Liver (tissue), 9 donors: ENCODE data around the gene ZMYND8. TPM values are rescaled to one million over a fixed set of nuclear protein-coding genes. Genes with fewer than 3 reads are reported as not detected.

ENCODE experiments used
- DNase-seq: peaks from one replicate; pipeline ENCODE4 v3.0.0-alpha.2; 2017; ENCODE audit warnings: low spot score
- H3K27ac ChIP-seq, 2 donors: one replicate each; pipeline ENCODE4 v1.7.0; 2013; ENCODE audit warnings: inconsistent platforms in 2 of 2, low read length in 2 of 2, control low read depth in 1 of 2, low read depth in 1 of 2, mild to moderate bottlenecking in 1 of 2
- H3K27me3 ChIP-seq, 4 donors: one replicate each; pipeline versions ENCODE4 v1.6.1 to v1.7.0; 2013; ENCODE audit warnings: low read length in 3 of 4, inconsistent platforms in 1 of 4, mild to moderate bottlenecking in 1 of 4, moderate library complexity in 1 of 4; ENCODE audit not compliant: control insufficient read depth in 4 of 4, insufficient read depth in 4 of 4
- H3K36me3 ChIP-seq, 4 donors: one replicate each; pipeline versions ENCODE4 v1.6.1 to v1.7.0; 2013; ENCODE audit warnings: low read length in 3 of 4, mild to moderate bottlenecking in 3 of 4, low read depth in 1 of 4, moderate library complexity in 1 of 4; ENCODE audit not compliant: control insufficient read depth in 4 of 4, insufficient read depth in 3 of 4
- H3K4me1 ChIP-seq, 4 donors: one replicate each; pipeline versions ENCODE4 v1.6.1 to v1.7.0; 2013; ENCODE audit warnings: low read length in 3 of 4, mild to moderate bottlenecking in 3 of 4, moderate library complexity in 1 of 4; ENCODE audit not compliant: control insufficient read depth in 4 of 4, insufficient read depth in 4 of 4
- H3K4me3 ChIP-seq, 3 donors: one replicate each; pipeline versions ENCODE4 v1.6.1 to v1.7.0; 2013; ENCODE audit warnings: low read length in 3 of 3, control low read depth in 1 of 3, low read depth in 1 of 3, mild to moderate bottlenecking in 1 of 3
- H3K9ac ChIP-seq, 2 donors: one replicate each; pipeline ENCODE4 v1.7.0; 2013; ENCODE audit warnings: low read length in 2 of 2, mild to moderate bottlenecking in 2 of 2, moderate library complexity in 2 of 2, control low read depth in 1 of 2, low read depth in 1 of 2
- H3K9me3 ChIP-seq, 4 donors: one replicate each; pipeline versions ENCODE4 v1.6.1 to v1.7.0; 2013; ENCODE audit warnings: low read length in 3 of 4; ENCODE audit not compliant: control insufficient read depth in 4 of 4
- EGR1 ChIP-seq, 2 donors: IDR thresholded peaks; 2 replicates each; pipeline ENCODE4 v1.6.1; 2016 to 2018; ENCODE audit warnings: antibody characterized with exemption in 2 of 2, low read depth in 2 of 2
- FOXA1 ChIP-seq: IDR thresholded peaks from 2 replicates; pipeline ENCODE4 v1.6.1; 2016; ENCODE audit warnings: antibody characterized with exemption
- FOXA2 ChIP-seq: IDR thresholded peaks from 2 replicates; pipeline ENCODE4 v1.6.1; 2016; ENCODE audit warnings: antibody characterized with exemption
- GABPA ChIP-seq, 2 donors: IDR thresholded peaks in 1 of 2; conservative IDR thresholded peaks in 1 of 2; 2 replicates each; pipeline ENCODE4 v1.6.1; 2016; ENCODE audit warnings: antibody characterized with exemption in 2 of 2, mild to moderate bottlenecking in 1 of 2, moderate library complexity in 1 of 2
- HNF4A ChIP-seq, 2 donors: conservative IDR thresholded peaks; 2 replicates each; pipeline ENCODE4 v1.6.1; 2016; ENCODE audit warnings: antibody characterized with exemption in 2 of 2, mild to moderate bottlenecking in 2 of 2
- HNF4G ChIP-seq: IDR thresholded peaks from 2 replicates; pipeline ENCODE4 v1.6.1; 2016; ENCODE audit warnings: antibody characterized with exemption
- JUND ChIP-seq, 2 donors: IDR thresholded peaks; 2 replicates each; pipeline ENCODE4 v1.6.1; 2016; ENCODE audit warnings: antibody characterized with exemption in 2 of 2
- NR2F2 ChIP-seq: IDR thresholded peaks from 2 replicates; pipeline ENCODE4 v1.6.1; 2016; ENCODE audit warnings: antibody characterized with exemption
- RAD21 ChIP-seq, 2 donors: IDR thresholded peaks; 2 replicates each; pipeline ENCODE4 v1.6.1; 2016; ENCODE audit warnings: antibody characterized with exemption in 2 of 2, mild to moderate bottlenecking in 2 of 2
- RXRA ChIP-seq, 2 donors: IDR thresholded peaks; 2 replicates each; pipeline ENCODE4 v1.6.1; 2017 to 2018; ENCODE audit warnings: antibody characterized with exemption in 2 of 2, mild to moderate bottlenecking in 1 of 2
- SP1 ChIP-seq: IDR thresholded peaks from 2 replicates; pipeline ENCODE4 v1.6.1; 2018; ENCODE audit warnings: antibody characterized with exemption, mild to moderate bottlenecking
- TAF1 ChIP-seq: conservative IDR thresholded peaks from 2 replicates; pipeline ENCODE4 v1.6.1; 2016; ENCODE audit warnings: antibody characterized with exemption, mild to moderate bottlenecking
- YY1 ChIP-seq: IDR thresholded peaks from 2 replicates; pipeline ENCODE4 v1.6.1; 2016; ENCODE audit warnings: antibody characterized with exemption, mild to moderate bottlenecking
- WGBS: extraction: QIAGEN DNeasy Blood & Tissue Kit; methylation state at CpG from one replicate; pipeline ENCODE4 v1.1.7; 2013; 5-methylcytosine and 5-hydroxymethylcytosine counted together
- polyA plus RNA-seq, 2 donors: library from polyadenylated mRNA; stranded (reverse) in 1 of 2; unstranded in 1 of 2; fragments of 200-250 nt in 1 of 2; fragments of >200 nt in 1 of 2; fragmentation: Nextera tagmentation in 1 of 2; extraction: Ambion mirVana in 1 of 2; gene quantifications; one replicate each; pipeline versions ENCODE4 v1.2.1 to v1.2.3, GENCODE V29; 2013 to 2015
- total RNA-seq, 2 donors: library from RNA; depleted of rRNA; stranded (reverse); fragments of >200 nt; gene quantifications; one replicate each; pipeline ENCODE4 v1.2.3, GENCODE V29; 2014
- TF ChIP-seq, protein P1 (sequence below): IDR thresholded peaks from 2 replicates; pipeline ENCODE4 v1.6.1; 2016; ENCODE audit warnings: antibody characterized with exemption
- TF ChIP-seq, protein P2 (sequence below): fragments of 150-350 bp; IDR thresholded peaks from 2 replicates; pipeline ENCODE4 v1.5.1; 2017; ENCODE audit warnings: improper control_type of control experiment, low read depth, low read length; ENCODE audit not compliant: missing input control
- TF ChIP-seq, protein P3 (sequence below): IDR thresholded peaks from 2 replicates; pipeline ENCODE4 v1.6.1; 2016; ENCODE audit warnings: antibody characterized with exemption, mild to moderate bottlenecking
- TF ChIP-seq, protein P4 (sequence below): IDR thresholded peaks from 2 replicates; pipeline ENCODE4 v1.6.1; 2016; ENCODE audit warnings: antibody characterized with exemption
- TF ChIP-seq, protein P5 (sequence below): IDR thresholded peaks from 2 replicates; pipeline ENCODE4 v1.6.1; 2016; ENCODE audit warnings: antibody characterized with exemption
- donor health status: healthy.
- donor health status: healthy.
- donor health status: healthy.
- donor health status: healthy.
- donor health status: healthy.

Gene ZMYND8
- total and polyA plus RNA-seq, 4 donors, result 3.3 to 23.5 (median 6.8) TPM

DNA sequence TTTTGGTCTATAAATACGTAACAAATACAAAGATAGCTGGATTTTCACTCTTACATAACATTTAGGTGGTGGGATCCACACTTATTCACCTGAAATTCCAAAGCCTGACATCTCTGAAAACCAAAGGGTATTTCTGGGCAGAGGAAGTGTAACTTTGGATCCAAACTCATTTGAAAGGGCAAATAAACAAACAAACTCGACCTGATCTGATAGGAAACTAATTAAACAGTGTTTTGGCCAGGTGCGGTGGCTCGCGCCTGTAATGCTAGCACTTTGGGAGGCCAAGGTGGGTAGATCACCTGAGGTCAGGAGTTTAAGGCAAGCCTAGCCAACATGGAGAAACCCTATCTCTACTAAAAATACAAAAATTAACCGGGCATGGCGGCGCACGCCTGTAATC, 128.9 kb downstream of the ZMYND8 start:
- no peaks in the 10 kb centered on the region for H3K9me3 ChIP-seq
- no peak overlapping the region for H3K9ac ChIP-seq
- H3K4me1 ChIP-seq, result peaks cover 0 to 7% (median 3%) of the 10 kb centered on the region in 4 donors
- H3K27ac ChIP-seq, result no peak overlapping the region
- peaks cover 7 to 24% (median 18%) of the 10 kb centered on the region in 4 donors for H3K36me3 ChIP-seq
- H3K27me3 ChIP-seq, result no peaks in the 10 kb centered on the region
- 71% methylated on average over 9 of the region's 9 CpGs for WGBS
- TF ChIP-seq FOXA2 (no peak), NR2F2 (no peak), RAD21 (IDR thresholded peaks at IDR 0.05) (no peak), GABPA (IDR thresholded peaks at IDR 0.05 in 1 of 2, conservative IDR thresholded peaks at IDR 0.05 in 1 of 2) (no peak), TAF1 (no peak), HNF4G (no peak), YY1 (no peak), FOXA1 (no peak), EGR1 (IDR thresholded peaks at IDR 0.05; ENCODE audit: low read depth in 2 of 2) (no peak), HNF4A (conservative IDR thresholded peaks at IDR 0.05) (no peak), SP1 (no peak), JUND (IDR thresholded peaks at IDR 0.05) (no peak), RXRA (IDR thresholded peaks at IDR 0.05) (no peak)
- TF ChIP-seq, protein P1, sequence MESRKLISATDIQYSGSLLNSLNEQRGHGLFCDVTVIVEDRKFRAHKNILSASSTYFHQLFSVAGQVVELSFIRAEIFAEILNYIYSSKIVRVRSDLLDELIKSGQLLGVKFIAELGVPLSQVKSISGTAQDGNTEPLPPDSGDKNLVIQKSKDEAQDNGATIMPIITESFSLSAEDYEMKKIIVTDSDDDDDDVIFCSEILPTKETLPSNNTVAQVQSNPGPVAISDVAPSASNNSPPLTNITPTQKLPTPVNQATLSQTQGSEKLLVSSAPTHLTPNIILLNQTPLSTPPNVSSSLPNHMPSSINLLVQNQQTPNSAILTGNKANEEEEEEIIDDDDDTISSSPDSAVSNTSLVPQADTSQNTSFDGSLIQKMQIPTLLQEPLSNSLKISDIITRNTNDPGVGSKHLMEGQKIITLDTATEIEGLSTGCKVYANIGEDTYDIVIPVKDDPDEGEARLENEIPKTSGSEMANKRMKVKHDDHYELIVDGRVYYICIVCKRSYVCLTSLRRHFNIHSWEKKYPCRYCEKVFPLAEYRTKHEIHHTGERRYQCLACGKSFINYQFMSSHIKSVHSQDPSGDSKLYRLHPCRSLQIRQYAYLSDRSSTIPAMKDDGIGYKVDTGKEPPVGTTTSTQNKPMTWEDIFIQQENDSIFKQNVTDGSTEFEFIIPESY, result no peak
- TF ChIP-seq, protein P2, sequence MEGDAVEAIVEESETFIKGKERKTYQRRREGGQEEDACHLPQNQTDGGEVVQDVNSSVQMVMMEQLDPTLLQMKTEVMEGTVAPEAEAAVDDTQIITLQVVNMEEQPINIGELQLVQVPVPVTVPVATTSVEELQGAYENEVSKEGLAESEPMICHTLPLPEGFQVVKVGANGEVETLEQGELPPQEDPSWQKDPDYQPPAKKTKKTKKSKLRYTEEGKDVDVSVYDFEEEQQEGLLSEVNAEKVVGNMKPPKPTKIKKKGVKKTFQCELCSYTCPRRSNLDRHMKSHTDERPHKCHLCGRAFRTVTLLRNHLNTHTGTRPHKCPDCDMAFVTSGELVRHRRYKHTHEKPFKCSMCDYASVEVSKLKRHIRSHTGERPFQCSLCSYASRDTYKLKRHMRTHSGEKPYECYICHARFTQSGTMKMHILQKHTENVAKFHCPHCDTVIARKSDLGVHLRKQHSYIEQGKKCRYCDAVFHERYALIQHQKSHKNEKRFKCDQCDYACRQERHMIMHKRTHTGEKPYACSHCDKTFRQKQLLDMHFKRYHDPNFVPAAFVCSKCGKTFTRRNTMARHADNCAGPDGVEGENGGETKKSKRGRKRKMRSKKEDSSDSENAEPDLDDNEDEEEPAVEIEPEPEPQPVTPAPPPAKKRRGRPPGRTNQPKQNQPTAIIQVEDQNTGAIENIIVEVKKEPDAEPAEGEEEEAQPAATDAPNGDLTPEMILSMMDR, result no peak
- TF ChIP-seq, protein P3, sequence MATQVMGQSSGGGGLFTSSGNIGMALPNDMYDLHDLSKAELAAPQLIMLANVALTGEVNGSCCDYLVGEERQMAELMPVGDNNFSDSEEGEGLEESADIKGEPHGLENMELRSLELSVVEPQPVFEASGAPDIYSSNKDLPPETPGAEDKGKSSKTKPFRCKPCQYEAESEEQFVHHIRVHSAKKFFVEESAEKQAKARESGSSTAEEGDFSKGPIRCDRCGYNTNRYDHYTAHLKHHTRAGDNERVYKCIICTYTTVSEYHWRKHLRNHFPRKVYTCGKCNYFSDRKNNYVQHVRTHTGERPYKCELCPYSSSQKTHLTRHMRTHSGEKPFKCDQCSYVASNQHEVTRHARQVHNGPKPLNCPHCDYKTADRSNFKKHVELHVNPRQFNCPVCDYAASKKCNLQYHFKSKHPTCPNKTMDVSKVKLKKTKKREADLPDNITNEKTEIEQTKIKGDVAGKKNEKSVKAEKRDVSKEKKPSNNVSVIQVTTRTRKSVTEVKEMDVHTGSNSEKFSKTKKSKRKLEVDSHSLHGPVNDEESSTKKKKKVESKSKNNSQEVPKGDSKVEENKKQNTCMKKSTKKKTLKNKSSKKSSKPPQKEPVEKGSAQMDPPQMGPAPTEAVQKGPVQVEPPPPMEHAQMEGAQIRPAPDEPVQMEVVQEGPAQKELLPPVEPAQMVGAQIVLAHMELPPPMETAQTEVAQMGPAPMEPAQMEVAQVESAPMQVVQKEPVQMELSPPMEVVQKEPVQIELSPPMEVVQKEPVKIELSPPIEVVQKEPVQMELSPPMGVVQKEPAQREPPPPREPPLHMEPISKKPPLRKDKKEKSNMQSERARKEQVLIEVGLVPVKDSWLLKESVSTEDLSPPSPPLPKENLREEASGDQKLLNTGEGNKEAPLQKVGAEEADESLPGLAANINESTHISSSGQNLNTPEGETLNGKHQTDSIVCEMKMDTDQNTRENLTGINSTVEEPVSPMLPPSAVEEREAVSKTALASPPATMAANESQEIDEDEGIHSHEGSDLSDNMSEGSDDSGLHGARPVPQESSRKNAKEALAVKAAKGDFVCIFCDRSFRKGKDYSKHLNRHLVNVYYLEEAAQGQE, result no peak
- TF ChIP-seq, protein P4, sequence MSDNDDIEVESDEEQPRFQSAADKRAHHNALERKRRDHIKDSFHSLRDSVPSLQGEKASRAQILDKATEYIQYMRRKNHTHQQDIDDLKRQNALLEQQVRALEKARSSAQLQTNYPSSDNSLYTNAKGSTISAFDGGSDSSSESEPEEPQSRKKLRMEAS, result no peak
- TF ChIP-seq, protein P5, sequence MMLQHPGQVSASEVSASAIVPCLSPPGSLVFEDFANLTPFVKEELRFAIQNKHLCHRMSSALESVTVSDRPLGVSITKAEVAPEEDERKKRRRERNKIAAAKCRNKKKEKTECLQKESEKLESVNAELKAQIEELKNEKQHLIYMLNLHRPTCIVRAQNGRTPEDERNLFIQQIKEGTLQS, result no peak
- no peak overlapping the region for H3K4me3 ChIP-seq
- DNase-seq, result no peak
